GM12872 (cell line): ENCODE data around the gene CALN1.

Source experiments
- CTCF ChIP-seq: IDR thresholded peaks from 3 replicates; pipeline ENCODE4 v1.5.1; 2011; ENCODE audit warnings: low read depth, mild to moderate bottlenecking, low read length, moderate library complexity; ENCODE audit not compliant: insufficient read depth

The CALN1 gene

GRCh38 chr7:71750290-71750689 is 661.8 kb downstream of the CALN1 start:
- no peak for TF ChIP-seq CTCF

GRCh38 chr7:71746006-71746405 is 666.1 kb downstream of the CALN1 start:
- no peak for TF ChIP-seq CTCF

GRCh38 chr7:71740174-71740560 is 672.0 kb downstream of the CALN1 start:
- no peak for TF ChIP-seq CTCF

- no peak for TF ChIP-seq CTCF
These were observed 672.5 kb downstream of the CALN1 start for GRCh38 chr7:71739520-71740173.

GRCh38 chr7:71735961-71736556 is 676.1 kb downstream of the CALN1 start:
- TF ChIP-seq CTCF: peak; percentile 90

GRCh38 chr7:71733107-71733870 is 678.8 kb downstream of the CALN1 start:
- TF ChIP-seq CTCF: peak; percentile 83

- TF ChIP-seq CTCF: no peak
These were observed 680.4 kb downstream of the CALN1 start for GRCh38 chr7:71731740-71732139.
